ENCODE results near the gene SEC63.
"Not testable (repeated sequence)": the region's sequence is repeated elsewhere in the genome, so short reads cannot be mapped to it uniquely, and the experiment has no call there.

DNA sequence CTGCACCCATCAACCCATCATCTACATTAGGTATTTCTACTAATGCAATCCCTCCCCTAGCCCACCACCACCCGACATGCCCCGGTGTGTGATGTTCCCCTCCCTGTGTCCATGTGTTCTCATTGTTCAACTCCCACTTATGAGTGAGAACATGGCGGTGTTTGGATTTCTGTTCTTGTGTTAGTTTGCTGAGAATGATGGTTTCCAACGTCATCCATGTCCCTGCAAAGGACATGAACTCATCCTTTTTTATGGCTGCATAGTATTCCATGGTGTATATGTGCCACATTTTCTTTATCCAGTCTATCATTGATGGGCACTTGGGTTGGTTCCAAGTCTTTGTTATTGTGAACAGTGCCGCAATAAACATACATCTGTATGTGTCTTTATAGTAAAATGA is 72.1 kb downstream of the SEC63 start:
- TF ChIP-seq EZH2phosphoT487 (IDR thresholded peaks at IDR 0.05; ENCODE audit: borderline replicate concordance, low read depth); RAD21 (IDR thresholded peaks at IDR 0.05; ENCODE audit: low read length); FOSL2 (IDR thresholded peaks at IDR 0.05; ENCODE audit: borderline replicate concordance, low read depth); SIN3A (IDR thresholded peaks at IDR 0.05; ENCODE audit: borderline replicate concordance, low read depth, low read length); GABPA (IDR thresholded peaks at IDR 0.05; ENCODE audit: low read depth); RCOR1 (IDR thresholded peaks at IDR 0.05; ENCODE audit: low read length); EP300 (IDR thresholded peaks at IDR 0.05; ENCODE audit: borderline replicate concordance in 1 of 2, low read depth in 1 of 2, low read length in 1 of 2); TCF12 (IDR thresholded peaks at IDR 0.05); CHD2 (IDR thresholded peaks at IDR 0.05; ENCODE audit: low read length, partially characterized antibody): not testable (repeated sequence)
- TF ChIP-seq, protein P1, sequence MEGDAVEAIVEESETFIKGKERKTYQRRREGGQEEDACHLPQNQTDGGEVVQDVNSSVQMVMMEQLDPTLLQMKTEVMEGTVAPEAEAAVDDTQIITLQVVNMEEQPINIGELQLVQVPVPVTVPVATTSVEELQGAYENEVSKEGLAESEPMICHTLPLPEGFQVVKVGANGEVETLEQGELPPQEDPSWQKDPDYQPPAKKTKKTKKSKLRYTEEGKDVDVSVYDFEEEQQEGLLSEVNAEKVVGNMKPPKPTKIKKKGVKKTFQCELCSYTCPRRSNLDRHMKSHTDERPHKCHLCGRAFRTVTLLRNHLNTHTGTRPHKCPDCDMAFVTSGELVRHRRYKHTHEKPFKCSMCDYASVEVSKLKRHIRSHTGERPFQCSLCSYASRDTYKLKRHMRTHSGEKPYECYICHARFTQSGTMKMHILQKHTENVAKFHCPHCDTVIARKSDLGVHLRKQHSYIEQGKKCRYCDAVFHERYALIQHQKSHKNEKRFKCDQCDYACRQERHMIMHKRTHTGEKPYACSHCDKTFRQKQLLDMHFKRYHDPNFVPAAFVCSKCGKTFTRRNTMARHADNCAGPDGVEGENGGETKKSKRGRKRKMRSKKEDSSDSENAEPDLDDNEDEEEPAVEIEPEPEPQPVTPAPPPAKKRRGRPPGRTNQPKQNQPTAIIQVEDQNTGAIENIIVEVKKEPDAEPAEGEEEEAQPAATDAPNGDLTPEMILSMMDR (IDR thresholded peaks at IDR 0.05), result not testable (repeated sequence)
- TF ChIP-seq, protein P2, sequence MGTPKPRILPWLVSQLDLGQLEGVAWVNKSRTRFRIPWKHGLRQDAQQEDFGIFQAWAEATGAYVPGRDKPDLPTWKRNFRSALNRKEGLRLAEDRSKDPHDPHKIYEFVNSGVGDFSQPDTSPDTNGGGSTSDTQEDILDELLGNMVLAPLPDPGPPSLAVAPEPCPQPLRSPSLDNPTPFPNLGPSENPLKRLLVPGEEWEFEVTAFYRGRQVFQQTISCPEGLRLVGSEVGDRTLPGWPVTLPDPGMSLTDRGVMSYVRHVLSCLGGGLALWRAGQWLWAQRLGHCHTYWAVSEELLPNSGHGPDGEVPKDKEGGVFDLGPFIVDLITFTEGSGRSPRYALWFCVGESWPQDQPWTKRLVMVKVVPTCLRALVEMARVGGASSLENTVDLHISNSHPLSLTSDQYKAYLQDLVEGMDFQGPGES (IDR thresholded peaks at IDR 0.05; ENCODE audit: low read depth, low read length), result not testable (repeated sequence)

Data from SK-N-SH (cell line).